ENCODE data around the gene INO80E.

GRCh38 chr16:30016555-30017276 lies 20.7 kb downstream of the INO80E start:
- TF ChIP-seq, protein P1, sequence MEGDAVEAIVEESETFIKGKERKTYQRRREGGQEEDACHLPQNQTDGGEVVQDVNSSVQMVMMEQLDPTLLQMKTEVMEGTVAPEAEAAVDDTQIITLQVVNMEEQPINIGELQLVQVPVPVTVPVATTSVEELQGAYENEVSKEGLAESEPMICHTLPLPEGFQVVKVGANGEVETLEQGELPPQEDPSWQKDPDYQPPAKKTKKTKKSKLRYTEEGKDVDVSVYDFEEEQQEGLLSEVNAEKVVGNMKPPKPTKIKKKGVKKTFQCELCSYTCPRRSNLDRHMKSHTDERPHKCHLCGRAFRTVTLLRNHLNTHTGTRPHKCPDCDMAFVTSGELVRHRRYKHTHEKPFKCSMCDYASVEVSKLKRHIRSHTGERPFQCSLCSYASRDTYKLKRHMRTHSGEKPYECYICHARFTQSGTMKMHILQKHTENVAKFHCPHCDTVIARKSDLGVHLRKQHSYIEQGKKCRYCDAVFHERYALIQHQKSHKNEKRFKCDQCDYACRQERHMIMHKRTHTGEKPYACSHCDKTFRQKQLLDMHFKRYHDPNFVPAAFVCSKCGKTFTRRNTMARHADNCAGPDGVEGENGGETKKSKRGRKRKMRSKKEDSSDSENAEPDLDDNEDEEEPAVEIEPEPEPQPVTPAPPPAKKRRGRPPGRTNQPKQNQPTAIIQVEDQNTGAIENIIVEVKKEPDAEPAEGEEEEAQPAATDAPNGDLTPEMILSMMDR (IDR thresholded peaks at IDR 0.05): no peak
- TF ChIP-seq POLR2A (IDR thresholded peaks at IDR 0.05): no peak
- TF ChIP-seq EP300 (IDR thresholded peaks at IDR 0.05): no peak
- no peak for TF ChIP-seq POLR2AphosphoS5 (IDR thresholded peaks at IDR 0.05)

All from stomach (tissue), 4 donors.